HG03469 (cell line): ENCODE results near the gene NISCH.
"Not testable (repeated sequence)": the region's sequence is repeated elsewhere in the genome, so short reads cannot be mapped to it uniquely, and the experiment has no call there.

Source experiments
- ATAC-seq: cut with Tn5 transposase; IDR thresholded peaks from one replicate; pipeline ENCODE4 v1.9.1; 2021; ENCODE audit warnings: mild to moderate bottlenecking, moderate library complexity, moderate number of reproducible peaks; ENCODE audit not compliant: unreplicated experiment

Gene NISCH

GRCh38 chr3:52524258-52524751 lies 68.9 kb downstream of the NISCH start:
- ATAC-seq, result no peak

GRCh38 chr3:52524752-52525679 lies 69.6 kb downstream of the NISCH start:
- no peak for ATAC-seq

GRCh38 chr3:52525680-52526561 lies 70.5 kb downstream of the NISCH start:
- no peak for ATAC-seq

GRCh38 chr3:52526671-52527038 lies 71.3 kb downstream of the NISCH start:
- ATAC-seq, result not testable (repeated sequence)

GRCh38 chr3:52527039-52527731 lies 71.8 kb downstream of the NISCH start:
- ATAC-seq, result no peak

GRCh38 chr3:52527732-52528585 lies 72.6 kb downstream of the NISCH start:
- ATAC-seq, result no peak

GRCh38 chr3:52528586-52529375 lies 73.4 kb downstream of the NISCH start:
- ATAC-seq, result no peak

DNA sequence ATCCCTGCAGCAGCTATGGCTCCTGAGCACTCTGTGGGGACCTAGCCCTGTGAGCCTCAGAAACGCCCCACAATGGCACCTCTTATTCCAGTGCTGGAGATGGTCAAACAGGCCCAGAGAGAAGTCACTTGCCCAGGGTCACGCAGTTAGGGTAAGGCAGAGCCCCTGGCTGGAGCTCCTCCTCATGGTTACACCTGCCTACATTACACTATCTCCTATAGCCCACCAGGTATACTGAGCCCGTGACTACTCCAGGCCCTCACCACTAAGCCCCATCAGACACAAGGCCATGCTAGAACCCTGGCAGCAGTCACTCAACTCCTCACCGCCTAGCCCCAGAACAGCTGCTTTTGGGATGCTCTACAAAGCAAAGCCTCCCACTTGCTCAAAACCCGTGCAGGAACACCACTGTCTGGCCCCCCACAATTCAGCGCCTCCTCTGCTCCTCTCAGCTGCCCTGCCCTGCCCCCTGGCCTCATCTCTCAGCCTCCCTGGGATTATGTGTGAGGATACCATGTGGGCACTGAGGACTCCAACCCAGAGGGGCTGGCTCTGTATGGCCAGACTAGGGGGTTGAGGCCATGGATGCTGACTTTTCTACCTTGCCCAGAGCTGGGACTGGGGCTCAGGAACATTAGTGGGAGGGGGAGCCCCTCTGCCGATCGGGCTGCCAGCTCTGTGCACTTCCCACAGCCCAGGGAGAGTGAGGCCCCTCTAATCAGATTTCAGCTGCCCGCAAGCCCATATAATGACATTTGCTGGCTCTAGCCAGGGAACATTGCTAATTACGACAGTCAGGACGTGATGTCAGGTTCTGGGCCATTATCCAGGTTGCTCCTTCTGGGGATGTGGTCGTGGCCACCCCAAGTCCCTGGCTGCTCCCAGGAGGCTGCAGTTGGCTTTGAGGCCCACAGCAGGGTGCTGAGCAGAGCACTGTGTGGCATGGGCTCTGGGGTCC lies 74.3 kb downstream of the NISCH start:
- ATAC-seq, result no peak

GRCh38 chr3:52530918-52531826 lies 75.8 kb downstream of the NISCH start:
- ATAC-seq, result no peak

DNA sequence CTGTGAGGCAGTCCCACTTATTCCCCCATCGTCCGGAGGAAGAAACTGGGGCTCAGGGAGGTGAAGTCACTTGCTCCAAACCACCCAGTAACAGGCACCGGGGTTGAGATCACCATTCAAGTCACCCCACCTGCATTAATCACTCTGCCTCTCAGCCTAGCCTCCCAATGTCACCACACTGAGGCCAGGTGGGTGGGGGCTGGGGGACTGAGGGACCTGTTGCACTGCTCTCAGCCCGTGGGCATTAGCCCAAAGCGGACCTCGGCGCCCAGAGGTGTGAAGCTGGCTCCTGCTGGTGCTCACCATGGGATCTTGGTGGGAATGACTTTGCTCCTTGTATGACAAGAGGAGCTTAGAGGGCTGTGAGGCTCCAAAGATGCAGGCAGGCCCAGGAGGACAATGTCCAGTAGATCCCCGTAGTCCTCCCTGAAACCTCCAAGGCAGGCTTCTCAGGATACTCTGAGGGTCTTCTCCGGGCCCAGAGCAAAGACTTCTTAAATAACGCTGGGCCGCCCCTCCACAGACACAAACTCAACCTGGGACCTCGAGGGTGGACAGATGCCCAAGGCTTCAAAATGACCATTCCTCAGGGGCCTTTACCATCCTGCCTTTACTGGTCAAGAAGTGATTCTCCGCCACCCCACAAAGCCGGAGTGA lies 76.6 kb downstream of the NISCH start:
- ATAC-seq, result no peak

DNA sequence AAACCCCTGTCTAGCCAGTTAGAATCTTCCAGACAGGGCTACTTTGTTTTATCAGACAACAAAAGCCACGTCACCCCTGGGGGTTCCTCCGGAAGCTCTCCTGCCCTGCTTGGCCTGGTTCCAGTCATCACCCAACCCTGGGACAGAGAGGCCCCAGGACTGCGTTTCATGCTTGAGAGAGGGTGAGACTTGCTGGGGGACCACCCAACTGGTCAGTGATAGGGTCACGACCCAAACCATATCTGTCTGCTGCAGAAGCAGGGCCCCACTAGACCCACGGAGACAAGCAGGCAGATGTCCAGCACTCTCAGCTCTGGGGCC lies 77.1 kb downstream of the NISCH start:
- ATAC-seq, result no peak

DNA sequence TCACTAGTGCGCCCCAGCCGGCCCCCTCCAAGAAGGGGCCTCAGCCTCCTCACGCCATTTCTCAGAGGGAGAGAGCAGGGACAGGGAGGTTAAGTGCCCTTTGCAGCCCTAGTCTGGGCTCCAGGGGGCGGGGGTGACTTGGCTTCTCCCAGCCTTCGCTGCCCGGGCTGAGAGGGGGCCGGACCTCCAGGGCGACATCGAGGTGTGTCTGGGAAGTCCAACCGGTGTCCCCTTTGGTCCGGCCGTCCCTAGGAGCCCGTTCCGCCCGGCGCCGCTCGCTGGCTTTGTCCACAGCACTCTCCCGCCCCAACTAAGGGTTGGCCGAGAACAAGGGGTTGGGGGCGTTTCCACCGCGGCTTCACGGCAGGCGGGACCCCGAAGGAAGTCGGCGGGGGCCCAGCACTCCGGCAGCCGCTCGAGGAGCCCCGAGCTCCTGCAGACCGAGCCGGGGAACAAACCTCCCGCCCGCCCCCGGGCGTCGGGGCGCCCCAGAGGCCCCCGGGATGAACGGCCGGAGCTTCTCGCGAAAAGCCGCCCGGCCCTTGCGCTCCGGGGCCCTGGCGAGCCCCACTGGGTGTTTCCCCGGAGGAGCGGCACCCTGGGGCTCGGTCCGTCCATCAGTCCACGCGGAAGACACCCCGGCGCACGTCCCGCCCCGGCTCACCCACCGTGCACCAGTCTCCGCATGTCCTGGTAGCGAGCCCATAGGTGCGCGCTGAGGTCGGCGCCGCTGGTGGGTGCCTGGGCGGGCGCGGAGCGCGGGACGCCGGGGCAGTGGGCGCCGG lies 77.6 kb downstream of the NISCH start:
- no peak for ATAC-seq

- no peak for ATAC-seq
These were observed 78.3 kb downstream of the NISCH start, which contains the start of gene NT5DC2 for GRCh38 chr3:52533623-52534280. TSS of gene NT5DC2 (minus strand) at chr3:52533857. CDS start at chr3:52533737, 120 bp downstream.

- ATAC-seq, result no peak
These were observed 79.1 kb downstream of the NISCH start for GRCh38 chr3:52534281-52535183.
